HG02938 (cell line): ENCODE data around the gene ABT1.

Experiments
- ATAC-seq: cut with Tn5 transposase; IDR thresholded peaks from one replicate; pipeline ENCODE4 v1.9.1; 2021; ENCODE audit warnings: mild to moderate bottlenecking, moderate library complexity; ENCODE audit not compliant: unreplicated experiment

Gene ABT1

GRCh38 chr6:26600759-26601158 lies 4.0 kb downstream of the ABT1 start:
- no peak for ATAC-seq

- no peak for ATAC-seq
Observed at GRCh38 chr6:26602262-26602661, 5.5 kb downstream of the ABT1 start.

GRCh38 chr6:26604026-26604425 lies 7.3 kb downstream of the ABT1 start:
- no peak for ATAC-seq

GRCh38 chr6:26604797-26605196 lies 8.0 kb downstream of the ABT1 start:
- no peak for ATAC-seq

- peak; percentile 72 for ATAC-seq
Observed at GRCh38 chr6:26607434-26608230, 10.9 kb downstream of the ABT1 start.

- ATAC-seq: no peak
Observed at GRCh38 chr6:26609463-26609862, 12.7 kb downstream of the ABT1 start.

- ATAC-seq: no peak
Observed at GRCh38 chr6:26611599-26611998, 14.8 kb downstream of the ABT1 start.

GRCh38 chr6:26613201-26613600 lies 16.4 kb downstream of the ABT1 start:
- no peak for ATAC-seq

GRCh38 chr6:26613689-26614683 lies 17.2 kb downstream of the ABT1 start:
- ATAC-seq: no peak

GRCh38 chr6:26623339-26623859 lies 26.6 kb downstream of the ABT1 start:
- ATAC-seq: no peak

GRCh38 chr6:26624557-26624956 lies 27.8 kb downstream of the ABT1 start:
- no peak for ATAC-seq

- ATAC-seq: no peak
Observed at GRCh38 chr6:26627843-26628242, 31.1 kb downstream of the ABT1 start.

- ATAC-seq: no peak
Observed at GRCh38 chr6:26629359-26629758, 32.6 kb downstream of the ABT1 start.

- ATAC-seq: no peak
Observed at GRCh38 chr6:26640806-26641205, 44.1 kb downstream of the ABT1 start.

GRCh38 chr6:26646074-26646473 lies 49.3 kb downstream of the ABT1 start:
- ATAC-seq: no peak
